ENCODE data around the gene DHX32.

- TF ChIP-seq ESRRG (CRISPR knock-in tag; IDR thresholded peaks at IDR 0.05) (no peak), RARB (CRISPR knock-in tag; IDR thresholded peaks at IDR 0.05) (no peak), ZFP30 (CRISPR knock-in tag; IDR thresholded peaks at IDR 0.05) (no peak), TOX (CRISPR knock-in tag; IDR thresholded peaks at IDR 0.05; ENCODE audit: borderline replicate concordance) (no peak), OSR1 (CRISPR knock-in tag; IDR thresholded peaks at IDR 0.05) (no peak), PATZ1 (CRISPR knock-in tag; IDR thresholded peaks at IDR 0.05; ENCODE audit: borderline replicate concordance) (no peak)
Measured at GRCh38 chr10:125797424-125797823, 83.7 kb downstream of the DHX32 start.

All from SK-N-SH treated with all-trans-retinoic acid at 6 μM for 48 hours (cell line).